Coronary artery (tissue), 2 donors: Measurements from ENCODE around the gene MED12L.

Experiments used
- DNase-seq: peaks from one replicate; pipeline ENCODE4 v3.0.0-alpha.2; 2017; ENCODE audit warnings: low spot score
- H3K27ac ChIP-seq, 2 donors: fragments of 200-600 bp; sonication (generic); one replicate each; pipeline ENCODE4 v1.5.1; 2016 to 2019
- H3K4me3 ChIP-seq: fragments of 200-600 bp; sonication (generic); 2 replicates; pipeline ENCODE4 v1.5.1; 2016; ENCODE audit warnings: mild to moderate bottlenecking, moderate library complexity
- CTCF ChIP-seq: fragments of 200-600 bp; sonication (generic); IDR thresholded peaks from one replicate; pipeline ENCODE4 v1.5.1; 2019; ENCODE audit warnings: antibody characterized with exemption

MED12L gene

GRCh38 chr3:151430821-151431484 lies 345.5 kb downstream of the MED12L start:
- no peak for TF ChIP-seq CTCF
- Histone ChIP-seq H3K4me3 (no peak overlapping the region), H3K27ac (no peak overlapping the region)
- no peak for DNase-seq

- no peak for DNase-seq
- H3K4me3 ChIP-seq, result no peak overlapping the region
- TF ChIP-seq CTCF, result no peak
- no peak overlapping the region for H3K27ac ChIP-seq
These were observed 346.5 kb downstream of the MED12L start for GRCh38 chr3:151431940-151432339.

GRCh38 chr3:151432616-151433372 lies 347.3 kb downstream of the MED12L start:
- no peak for DNase-seq

GRCh38 chr3:151434151-151434890 lies 348.9 kb downstream of the MED12L start:
- H3K27ac ChIP-seq, result no peak overlapping the region
- DNase-seq, result no peak
- TF ChIP-seq CTCF, result no peak
- no peak overlapping the region for H3K4me3 ChIP-seq

More at GRCh38 chr3:151432616-151433372, 347.3 kb downstream of the MED12L start:
- Histone ChIP-seq H3K27ac (no peak overlapping the region), H3K4me3 (no peak overlapping the region)
- no peak for TF ChIP-seq CTCF

- no peak overlapping the region for H3K27ac ChIP-seq
- no peak for TF ChIP-seq CTCF
- DNase-seq, result no peak
- no peak overlapping the region for H3K4me3 ChIP-seq
These were observed 351.4 kb downstream of the MED12L start for GRCh38 chr3:151436675-151437446.

GRCh38 chr3:151437906-151438305 lies 352.4 kb downstream of the MED12L start:
- TF ChIP-seq CTCF, result no peak
- Histone ChIP-seq H3K27ac (no peak overlapping the region), H3K4me3 (no peak overlapping the region)
- DNase-seq, result no peak
